Stimulated activated naive CD4-positive, alpha-beta T cell treated with Interleukin-2 at 50 U/mL for 16 hours (primary cell): Measurements from ENCODE around the gene DCP2.
"Not testable (repeated sequence)": the region's sequence is repeated elsewhere in the genome, so short reads cannot be mapped to it uniquely, and the experiment has no call there.

Experiments
- DNase-seq: peaks from one replicate; lab custom pipeline; 2025; lab: John Stamatoyannopoulos, UW

The DCP2 gene

GRCh38 chr5:112976432-112977309, at the start of gene DCP2:
DCP2 (plus strand) TSS chr5:112976798; CDS start chr5:112976934, 136 bp downstream.
- DNase-seq, result peak; percentile 93

- DNase-seq, result no peak
Measured at GRCh38 chr5:112929336-112930081, 47.1 kb upstream of the DCP2 start.

- no peak for DNase-seq
Measured at GRCh38 chr5:112930082-112930344, 46.6 kb upstream of the DCP2 start.

- no peak for DNase-seq
Measured at GRCh38 chr5:112931473-112931872, 45.1 kb upstream of the DCP2 start.

- no peak for DNase-seq
Measured at GRCh38 chr5:112933105-112933504, 43.5 kb upstream of the DCP2 start.

GRCh38 chr5:112933651-112934365, 42.8 kb upstream of the DCP2 start:
- DNase-seq, result no peak

GRCh38 chr5:112934366-112934663, 42.3 kb upstream of the DCP2 start:
- DNase-seq, result no peak

GRCh38 chr5:112935675-112936074, 40.9 kb upstream of the DCP2 start:
- DNase-seq, result no peak

GRCh38 chr5:112938286-112938685, 38.3 kb upstream of the DCP2 start:
- no peak for DNase-seq

- DNase-seq, result no peak
Measured at GRCh38 chr5:112940670-112941069, 35.9 kb upstream of the DCP2 start.

- no peak for DNase-seq
Measured at GRCh38 chr5:112948458-112948857, 28.1 kb upstream of the DCP2 start.

GRCh38 chr5:112951124-112951702, 25.4 kb upstream of the DCP2 start:
- peak; percentile 25 for DNase-seq

GRCh38 chr5:112956606-112957005, 20.0 kb upstream of the DCP2 start:
- no peak for DNase-seq

GRCh38 chr5:112957036-112957808, 19.4 kb upstream of the DCP2 start:
- DNase-seq, result no peak

GRCh38 chr5:112958093-112959088, 18.2 kb upstream of the DCP2 start:
- DNase-seq, result no peak

- not testable (repeated sequence) for DNase-seq
Measured at GRCh38 chr5:112959872-112960271, 16.7 kb upstream of the DCP2 start.

- DNase-seq, result no peak
Measured at GRCh38 chr5:112960315-112960714, 16.3 kb upstream of the DCP2 start.

GRCh38 chr5:112960863-112961504, 15.6 kb upstream of the DCP2 start:
- no peak for DNase-seq

- DNase-seq, result not testable (repeated sequence)
Measured at GRCh38 chr5:112963374-112963733, 13.2 kb upstream of the DCP2 start.

GRCh38 chr5:112965733-112966306, 10.8 kb upstream of the DCP2 start:
- DNase-seq, result no peak
